GM19099 (cell line): ENCODE data around the gene ZBTB17.
A peak's percentile ranks its signal among the peaks of the same experiment; 100 is the strongest.

Experiments used
- POLR2A ChIP-seq: IDR thresholded peaks from 3 replicates; pipeline ENCODE4 v1.6.1; 2011; ENCODE audit warnings: low read depth; ENCODE audit not compliant: insufficient read length; ENCODE audit errors: extremely low read depth

The ZBTB17 gene

GRCh38 chr1:15948091-15948591, 27.8 kb downstream of the ZBTB17 start:
- no peak for TF ChIP-seq POLR2A

- TF ChIP-seq POLR2A, result no peak
Measured at GRCh38 chr1:15947382-15948090, 28.4 kb downstream of the ZBTB17 start.

- TF ChIP-seq POLR2A, result no peak
Measured at GRCh38 chr1:15946571-15947381, 29.1 kb downstream of the ZBTB17 start.

- TF ChIP-seq POLR2A, result no peak
Measured at GRCh38 chr1:15945832-15946448, 30.0 kb downstream of the ZBTB17 start.

GRCh38 chr1:15945011-15945831, 30.7 kb downstream of the ZBTB17 start:
- TF ChIP-seq POLR2A, result no peak

- TF ChIP-seq POLR2A, result no peak
Measured at GRCh38 chr1:15944308-15945010, 31.4 kb downstream of the ZBTB17 start.

GRCh38 chr1:15943992-15944307, 32.0 kb downstream of the ZBTB17 start:
- no peak for TF ChIP-seq POLR2A

GRCh38 chr1:15943328-15943991, 32.4 kb downstream of the ZBTB17 start:
- no peak for TF ChIP-seq POLR2A

GRCh38 chr1:15942661-15943327, 33.1 kb downstream of the ZBTB17 start:
- peak; percentile 0 for TF ChIP-seq POLR2A

- no peak for TF ChIP-seq POLR2A
Measured at GRCh38 chr1:15941899-15942660, 33.8 kb downstream of the ZBTB17 start.

GRCh38 chr1:15941044-15941840, 34.7 kb downstream of the ZBTB17 start:
- no peak for TF ChIP-seq POLR2A
